GM12872 (cell line): Measurements from ENCODE around the gene KLHL41.

Source experiments
- TF ChIP-seq, protein P1 (sequence below): IDR thresholded peaks from 3 replicates; pipeline ENCODE4 v1.5.1; 2011; ENCODE audit warnings: low read depth, mild to moderate bottlenecking, low read length, moderate library complexity; ENCODE audit not compliant: insufficient read depth

Gene KLHL41

GRCh38 chr2:169486487-169486886 is 23.0 kb upstream of the KLHL41 start:
- TF ChIP-seq, protein P1, sequence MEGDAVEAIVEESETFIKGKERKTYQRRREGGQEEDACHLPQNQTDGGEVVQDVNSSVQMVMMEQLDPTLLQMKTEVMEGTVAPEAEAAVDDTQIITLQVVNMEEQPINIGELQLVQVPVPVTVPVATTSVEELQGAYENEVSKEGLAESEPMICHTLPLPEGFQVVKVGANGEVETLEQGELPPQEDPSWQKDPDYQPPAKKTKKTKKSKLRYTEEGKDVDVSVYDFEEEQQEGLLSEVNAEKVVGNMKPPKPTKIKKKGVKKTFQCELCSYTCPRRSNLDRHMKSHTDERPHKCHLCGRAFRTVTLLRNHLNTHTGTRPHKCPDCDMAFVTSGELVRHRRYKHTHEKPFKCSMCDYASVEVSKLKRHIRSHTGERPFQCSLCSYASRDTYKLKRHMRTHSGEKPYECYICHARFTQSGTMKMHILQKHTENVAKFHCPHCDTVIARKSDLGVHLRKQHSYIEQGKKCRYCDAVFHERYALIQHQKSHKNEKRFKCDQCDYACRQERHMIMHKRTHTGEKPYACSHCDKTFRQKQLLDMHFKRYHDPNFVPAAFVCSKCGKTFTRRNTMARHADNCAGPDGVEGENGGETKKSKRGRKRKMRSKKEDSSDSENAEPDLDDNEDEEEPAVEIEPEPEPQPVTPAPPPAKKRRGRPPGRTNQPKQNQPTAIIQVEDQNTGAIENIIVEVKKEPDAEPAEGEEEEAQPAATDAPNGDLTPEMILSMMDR = no peak

- TF ChIP-seq, protein P1 = no peak
These were observed 18.7 kb upstream of the KLHL41 start for GRCh38 chr2:169490834-169491233.

DNA sequence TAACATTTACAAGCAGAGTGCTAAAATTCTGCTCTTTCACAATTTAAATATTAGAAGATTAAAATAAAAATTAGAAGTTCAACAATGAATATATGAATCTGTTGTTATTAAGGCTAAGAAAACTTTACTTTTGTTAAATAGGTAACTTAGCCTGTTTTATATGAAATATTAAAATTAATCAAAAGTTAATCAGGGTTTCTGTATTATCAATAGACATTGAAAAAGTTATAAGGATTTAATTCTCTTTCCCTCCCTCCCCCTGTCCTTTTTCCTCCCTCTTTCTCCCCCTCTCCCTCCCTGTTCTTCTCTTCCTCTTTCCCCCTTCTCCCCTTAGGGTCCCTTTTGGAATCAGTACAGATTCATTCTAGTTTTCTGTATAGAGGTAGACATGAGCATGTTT is 18.1 kb upstream of the KLHL41 start:
- TF ChIP-seq, protein P1 = no peak

- TF ChIP-seq, protein P1 = no peak
These were observed 16.1 kb upstream of the KLHL41 start for GRCh38 chr2:169493360-169493759.

DNA sequence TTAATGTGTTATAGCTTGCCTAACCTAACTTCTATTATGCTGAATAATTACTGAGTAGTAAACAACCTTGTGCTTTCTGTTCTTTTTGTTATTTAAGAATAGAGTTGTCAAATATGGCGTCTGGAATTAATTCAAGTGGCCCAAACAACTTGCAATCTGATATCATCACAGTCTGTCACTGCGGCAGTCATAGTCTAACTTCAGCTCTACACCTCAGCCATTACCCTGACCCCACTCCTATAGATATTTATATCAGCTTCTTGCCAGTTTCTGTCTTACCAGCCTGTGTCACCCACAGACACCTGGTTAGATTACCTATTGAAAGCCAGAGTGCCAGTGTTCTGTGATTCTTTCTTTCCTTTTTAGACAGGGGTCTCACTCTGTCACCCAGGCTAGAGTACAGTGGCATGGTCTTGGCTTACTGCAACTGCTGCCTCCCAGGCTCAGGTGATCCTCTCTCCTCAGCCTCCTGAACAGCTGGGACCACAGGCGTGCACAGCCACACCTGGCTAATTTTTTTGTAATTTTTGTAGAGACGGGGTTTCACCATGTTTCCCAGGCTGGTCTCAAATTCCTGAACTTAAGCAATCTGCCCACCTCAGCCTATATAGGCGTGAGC is 14.1 kb upstream of the KLHL41 start:
- TF ChIP-seq, protein P1 = no peak

GRCh38 chr2:169504651-169505050 is 4.9 kb upstream of the KLHL41 start:
- TF ChIP-seq, protein P1 = no peak

GRCh38 chr2:169507698-169508097 is 1.8 kb upstream of the KLHL41 start:
- TF ChIP-seq, protein P1 = no peak
